Adipocyte (in vitro differentiated cells): ENCODE data around the gene SLC35F3.
"Not testable (repeated sequence)": the region's sequence is repeated elsewhere in the genome, so short reads cannot be mapped to it uniquely, and the experiment has no call there.

Source experiments
- DNase-seq: peaks from one replicate; pipeline ENCODE4 v3.0.0-alpha.2; 2015; ENCODE audit warnings: low read depth
- H3K27me3 ChIP-seq: replicated peaks from 2 replicates; pipeline ENCODE4 v1.7.0; 2013; ENCODE audit warnings: mild to moderate bottlenecking, low read length, moderate library complexity; ENCODE audit not compliant: control insufficient read depth, insufficient read depth
- H3K36me3 ChIP-seq: 2 replicates; pipeline ENCODE4 v1.7.0; 2013; ENCODE audit warnings: low read length, mild to moderate bottlenecking, moderate library complexity; ENCODE audit not compliant: control insufficient read depth, insufficient read depth, severe bottlenecking
- H3K4me1 ChIP-seq: 2 replicates; pipeline ENCODE4 v1.7.0; 2013; ENCODE audit warnings: mild to moderate bottlenecking, low read length, moderate library complexity; ENCODE audit not compliant: control insufficient read depth, insufficient read depth
- H3K4me3 ChIP-seq: 2 replicates; pipeline ENCODE4 v1.7.0; 2013; ENCODE audit warnings: mild to moderate bottlenecking, low read length, moderate library complexity
- H3K9ac ChIP-seq: 2 replicates; pipeline ENCODE4 v1.7.0; 2013; ENCODE audit warnings: mild to moderate bottlenecking, low read length, moderate library complexity
- H3K9me3 ChIP-seq: 2 replicates; pipeline ENCODE4 v1.7.0; 2013; ENCODE audit warnings: mild to moderate bottlenecking, low read length, moderate library complexity; ENCODE audit not compliant: control insufficient read depth

SLC35F3 gene

GRCh38 chr1:234355782-234356510 is 451.5 kb downstream of the SLC35F3 start:
- peaks cover 8% of the 10 kb centered on the region for H3K27me3 ChIP-seq
- no peak for DNase-seq
- H3K9me3 ChIP-seq: no peaks in the 10 kb centered on the region
- H3K9ac ChIP-seq: no peak overlapping the region
- H3K4me1 ChIP-seq: no peaks in the 10 kb centered on the region
- no peak overlapping the region for H3K4me3 ChIP-seq
- no peaks in the 10 kb centered on the region for H3K36me3 ChIP-seq

- H3K4me1 ChIP-seq, H3K9ac ChIP-seq, H3K36me3 ChIP-seq, DNase-seq, H3K9me3 ChIP-seq, H3K27me3 ChIP-seq: not testable (repeated sequence)
- peak overlapping the region; percentile 56 for H3K4me3 ChIP-seq
Observed at GRCh38 chr1:234356615-234357269, 452.3 kb downstream of the SLC35F3 start.

- no peaks in the 10 kb centered on the region for H3K36me3 ChIP-seq
- H3K9me3 ChIP-seq: no peaks in the 10 kb centered on the region
- no peaks in the 10 kb centered on the region for H3K4me1 ChIP-seq
- DNase-seq: no peak
- H3K9ac ChIP-seq: no peak overlapping the region
- peaks cover 8% of the 10 kb centered on the region for H3K27me3 ChIP-seq
- H3K4me3 ChIP-seq: no peak overlapping the region
Observed at GRCh38 chr1:234357831-234358230, 453.4 kb downstream of the SLC35F3 start.

- Histone ChIP-seq H3K4me3 (no peak overlapping the region), H3K9me3 (no peaks in the 10 kb centered on the region), H3K4me1 (no peaks in the 10 kb centered on the region), H3K36me3 (no peaks in the 10 kb centered on the region), H3K27me3 (peaks cover 4% of the 10 kb centered on the region), H3K9ac (no peak overlapping the region)
- DNase-seq: no peak
Observed at GRCh38 chr1:234361102-234361603, 456.7 kb downstream of the SLC35F3 start.

GRCh38 chr1:234362558-234362957 is 458.1 kb downstream of the SLC35F3 start:
- Histone ChIP-seq H3K4me1 (no peaks in the 10 kb centered on the region), H3K27me3 (peaks cover 4% of the 10 kb centered on the region), H3K9ac (no peak overlapping the region), H3K4me3 (no peak overlapping the region), H3K36me3 (no peaks in the 10 kb centered on the region), H3K9me3 (no peaks in the 10 kb centered on the region)
- DNase-seq: no peak

GRCh38 chr1:234368320-234369032 is 464.0 kb downstream of the SLC35F3 start:
- Histone ChIP-seq H3K4me1 (peaks cover 4% of the 10 kb centered on the region), H3K9me3 (no peaks in the 10 kb centered on the region), H3K36me3 (no peaks in the 10 kb centered on the region), H3K27me3 (no peaks in the 10 kb centered on the region), H3K4me3 (no peak overlapping the region), H3K9ac (no peak overlapping the region)
- no peak for DNase-seq

GRCh38 chr1:234369033-234369430 is 464.6 kb downstream of the SLC35F3 start:
- no peaks in the 10 kb centered on the region for H3K36me3 ChIP-seq
- H3K4me3 ChIP-seq: no peak overlapping the region
- no peak overlapping the region for H3K9ac ChIP-seq
- no peaks in the 10 kb centered on the region for H3K27me3 ChIP-seq
- H3K4me1 ChIP-seq: peaks cover 6% of the 10 kb centered on the region
- no peaks in the 10 kb centered on the region for H3K9me3 ChIP-seq
- DNase-seq: no peak

- peak; percentile 56 for DNase-seq
- no peaks in the 10 kb centered on the region for H3K9me3 ChIP-seq
- no peaks in the 10 kb centered on the region for H3K36me3 ChIP-seq
- H3K27me3 ChIP-seq: no peaks in the 10 kb centered on the region
- H3K9ac ChIP-seq: no peak overlapping the region
- no peak overlapping the region for H3K4me3 ChIP-seq
- peaks cover 14% of the 10 kb centered on the region for H3K4me1 ChIP-seq
Observed at GRCh38 chr1:234369784-234370183, 465.3 kb downstream of the SLC35F3 start.

- Histone ChIP-seq H3K4me1 (peaks cover 14% of the 10 kb centered on the region), H3K4me3 (no peak overlapping the region), H3K9me3 (no peaks in the 10 kb centered on the region), H3K9ac (no peak overlapping the region), H3K36me3 (peaks cover 5% of the 10 kb centered on the region), H3K27me3 (no peaks in the 10 kb centered on the region)
- DNase-seq: no peak
Observed at GRCh38 chr1:234371414-234371813, 466.9 kb downstream of the SLC35F3 start.

GRCh38 chr1:234372011-234372757 is 467.7 kb downstream of the SLC35F3 start:
- peaks cover 9% of the 10 kb centered on the region for H3K36me3 ChIP-seq
- peaks cover 14% of the 10 kb centered on the region for H3K4me1 ChIP-seq
- H3K9ac ChIP-seq: peak overlapping the region; percentile 99
- H3K4me3 ChIP-seq: peak overlapping the region; percentile 100
- H3K9me3 ChIP-seq: no peaks in the 10 kb centered on the region
- H3K27me3 ChIP-seq: no peaks in the 10 kb centered on the region
- peak; percentile 31 for DNase-seq
